IPS DF 4.7 (cell line): Measurements from ENCODE around the gene NAPEPLD.
"Not testable (repeated sequence)": the region's sequence is repeated elsewhere in the genome, so short reads cannot be mapped to it uniquely, and the experiment has no call there.

ENCODE experiments used
- DNase-seq: peaks from one replicate; pipeline ENCODE4 v3.0.0-alpha.2; 2013; ENCODE audit warnings: low spot score; ENCODE audit errors: extremely low read depth

The NAPEPLD gene

DNA sequence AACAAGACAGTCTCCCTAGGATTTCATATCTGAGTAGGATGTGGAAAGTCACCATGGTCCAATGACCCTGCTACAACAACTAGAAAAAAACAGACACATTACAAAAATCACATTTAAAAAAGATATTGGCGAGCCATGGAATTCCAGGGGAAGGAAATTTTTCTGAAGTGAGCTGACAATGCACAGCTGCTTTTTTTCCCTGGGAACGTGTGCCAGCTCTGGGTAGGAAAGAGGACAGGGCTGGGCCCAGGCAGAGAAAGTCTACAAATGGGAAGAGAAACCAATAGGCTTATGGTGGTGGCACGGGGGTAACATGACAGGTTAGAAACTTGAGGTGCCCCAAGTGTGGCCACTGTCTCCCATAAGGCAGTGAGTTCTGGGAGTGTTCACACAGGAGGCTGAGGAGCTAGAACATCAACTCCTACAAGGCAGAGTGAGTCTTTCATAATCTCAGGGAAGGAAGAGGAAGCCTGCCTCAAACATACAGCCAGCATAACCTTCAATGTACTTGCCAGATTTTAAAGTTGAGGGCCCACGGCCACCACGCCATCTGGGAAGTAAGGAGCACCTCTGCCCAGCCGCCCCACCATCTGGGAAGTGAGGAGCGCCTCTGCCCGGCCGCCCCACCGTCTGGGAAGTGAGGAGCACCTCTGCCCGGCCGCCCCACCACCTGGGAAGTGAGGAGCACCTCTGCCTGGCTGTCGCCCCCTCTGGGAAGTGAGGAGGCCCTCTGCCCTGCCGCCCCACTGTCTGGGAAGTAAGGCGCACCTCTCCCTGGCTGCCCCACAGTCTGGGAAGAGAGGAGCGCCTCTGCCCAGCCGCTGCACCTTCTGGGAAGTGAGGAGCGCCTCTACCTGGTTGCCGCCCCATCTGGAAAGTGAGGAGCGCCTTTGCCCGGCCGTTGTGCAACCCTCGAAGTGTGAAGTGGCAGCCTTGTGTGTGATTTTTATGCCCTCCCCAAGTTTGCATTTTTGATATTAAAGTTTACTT, 80.2 kb downstream of the NAPEPLD start:
- no peak for DNase-seq

DNA sequence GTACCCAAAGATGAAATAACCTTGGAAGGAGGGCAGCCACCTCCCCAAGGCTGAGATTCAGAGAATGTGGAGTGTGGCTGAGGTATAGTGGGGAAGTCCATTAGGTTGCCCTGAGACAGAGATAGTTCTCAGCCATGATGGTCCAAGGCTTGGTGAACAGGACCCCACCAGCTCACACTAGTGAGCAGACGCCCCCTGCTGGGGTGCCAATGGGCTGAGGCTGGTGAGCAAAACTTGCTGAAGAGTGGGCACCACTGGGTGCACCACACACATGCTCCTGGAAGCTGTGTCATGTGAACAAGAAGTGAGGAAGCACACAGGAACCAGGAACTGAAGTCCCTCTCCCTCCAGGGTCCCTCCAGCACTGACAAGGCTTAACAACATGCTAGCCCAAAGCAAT, 83.2 kb downstream of the NAPEPLD start:
- no peak for DNase-seq

DNA sequence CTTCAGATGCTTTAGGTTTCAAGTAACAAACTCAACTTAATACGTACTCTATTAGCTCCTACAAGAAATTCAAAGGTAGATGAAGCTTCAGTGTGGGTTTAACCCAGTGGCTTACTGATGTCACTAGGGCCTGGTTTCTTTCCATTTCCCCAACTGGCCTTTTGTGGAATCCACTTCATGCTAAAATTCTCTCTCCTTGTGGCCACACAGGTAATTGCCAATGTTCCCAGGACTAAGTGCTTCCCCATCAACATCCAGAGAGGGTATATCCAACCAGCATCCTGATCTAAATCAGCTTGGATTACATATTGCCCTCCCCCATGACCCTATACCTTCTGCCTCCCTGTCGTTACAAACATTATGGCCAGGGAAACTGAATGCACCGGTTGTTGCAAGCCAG, 85.0 kb downstream of the NAPEPLD start:
- DNase-seq = no peak

DNA sequence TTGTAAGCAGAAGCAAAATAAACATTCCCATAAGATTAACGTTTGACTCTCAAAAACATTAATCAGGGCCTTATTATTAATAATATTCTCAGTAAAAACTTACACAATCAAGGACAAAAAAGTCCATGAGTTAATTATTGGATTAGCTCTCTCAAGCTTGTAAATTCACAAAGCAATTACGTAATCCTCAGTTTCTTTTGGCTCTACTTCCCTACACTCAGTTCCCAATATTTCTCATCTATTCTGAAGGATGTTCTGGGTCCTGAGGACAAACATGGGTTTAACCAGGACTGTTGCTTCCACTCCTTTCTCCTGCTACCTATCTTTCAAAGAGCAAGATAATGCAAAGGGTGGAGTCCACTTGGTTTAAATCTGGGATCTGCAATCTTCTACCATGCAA, 89.4 kb downstream of the NAPEPLD start:
- DNase-seq = no peak

DNA sequence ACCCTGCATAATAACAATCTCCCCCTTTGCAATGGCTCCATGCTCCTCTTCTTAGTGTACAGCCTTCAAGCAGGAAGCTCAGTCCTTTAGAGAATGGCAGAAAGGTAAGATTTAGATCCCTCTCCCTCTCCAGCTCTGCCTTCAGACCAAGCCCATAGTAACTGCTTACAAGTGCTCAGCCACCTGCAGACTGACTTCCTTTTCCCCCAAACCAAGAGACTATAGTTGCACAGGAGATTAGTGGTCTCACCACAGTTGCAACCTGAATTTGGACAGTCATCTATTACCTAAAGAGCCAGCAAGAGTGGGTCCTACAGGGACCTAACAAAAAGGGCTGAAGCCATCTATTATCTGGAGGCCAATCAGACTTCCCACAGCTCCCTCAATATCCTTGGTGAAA, 90.8 kb downstream of the NAPEPLD start:
- DNase-seq = no peak

DNA sequence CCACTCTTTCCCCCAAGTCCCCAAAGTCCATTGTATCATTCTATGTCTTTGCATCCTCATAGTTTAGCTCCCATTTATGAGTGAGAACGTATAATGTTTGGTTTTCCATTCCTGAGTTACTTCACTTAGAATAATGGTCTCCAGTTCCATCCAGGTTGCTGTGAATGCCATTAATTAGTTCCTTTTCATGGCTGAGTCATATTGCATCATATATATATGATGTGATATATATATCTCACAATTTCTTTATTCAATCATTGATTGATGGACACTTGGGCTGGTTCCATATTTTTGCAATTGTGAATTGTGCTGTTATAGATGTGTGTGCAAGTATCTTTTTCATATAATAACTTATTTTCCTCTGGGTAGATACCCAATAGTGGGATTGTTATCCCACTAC, 92.9 kb downstream of the NAPEPLD start:
- not testable (repeated sequence) for DNase-seq

DNA sequence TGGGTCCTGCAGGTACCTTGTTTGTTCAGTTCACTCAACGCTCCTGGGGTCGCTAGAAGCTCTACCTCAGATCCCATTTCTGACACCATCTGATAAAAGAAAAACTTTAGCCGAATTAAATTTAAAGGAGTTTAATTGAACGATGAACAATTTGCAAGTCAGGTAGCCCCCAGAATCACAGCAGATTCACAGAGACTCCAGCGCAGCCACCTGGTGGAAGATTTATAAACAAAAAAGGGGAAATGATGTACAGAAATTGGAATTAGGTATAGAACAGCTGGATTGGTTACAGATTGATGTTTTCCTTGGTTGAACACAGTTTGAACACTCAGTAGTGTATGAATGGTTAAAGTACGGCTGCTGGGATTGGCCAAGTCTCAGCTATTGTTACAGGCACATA, 97.4 kb downstream of the NAPEPLD start:
- no peak for DNase-seq
